Panc1 (cell line): ENCODE data around the gene SLC48A1.

Source experiments
- CTCF ChIP-seq: fragments of 450-650 bp; IDR thresholded peaks from 2 replicates; pipeline ENCODE4 v1.5.1; 2017; ENCODE audit warnings: mild to moderate bottlenecking
- POLR2AphosphoS5 ChIP-seq: IDR thresholded peaks from 2 replicates; pipeline ENCODE4 v1.6.1; 2012; ENCODE audit warnings: mild to moderate bottlenecking, low read depth, low read length, moderate library complexity
- REST ChIP-seq, 2 experiments: IDR thresholded peaks; 2 replicates each; pipeline ENCODE4 v1.6.1; 2011 to 2012; ENCODE audit warnings: low read depth in 2 of 2, control low read depth in 1 of 2, low read length in 1 of 2, mild to moderate bottlenecking in 1 of 2, moderate library complexity in 1 of 2; ENCODE audit not compliant: insufficient read depth in 1 of 2
- SIN3A ChIP-seq: IDR thresholded peaks from 2 replicates; pipeline ENCODE4 v1.6.1; 2012; ENCODE audit warnings: low read depth, mild to moderate bottlenecking, low read length, moderate library complexity, borderline replicate concordance; ENCODE audit not compliant: insufficient read depth
- TCF7L2 ChIP-seq: IDR thresholded peaks from 2 replicates; pipeline ENCODE4 v1.6.1; 2011; ENCODE audit warnings: mild to moderate bottlenecking, low read depth, low read length, inconsistent platforms

GRCh38 chr12:47820631-47821345 lies 47.8 kb downstream of the SLC48A1 start:
- TF ChIP-seq CTCF (no peak), TCF7L2 (peak; percentile 46; the same call in 1 of the 2 replicates), POLR2AphosphoS5 (peak; percentile 44; the same call in 1 of the 2 replicates), REST (IDR thresholded peaks at IDR 0.05; ENCODE audit: insufficient read depth in 1 of 2, low read depth in 2 of 2, low read length in 1 of 2) (no peak), SIN3A (no peak)
